Psoas muscle (tissue), 8 donors: ENCODE results near the gene GRID1. TPM values are rescaled to one million over a fixed set of nuclear protein-coding genes. Genes with fewer than 3 reads are reported as not detected.

ENCODE experiments used
- ATAC-seq, 4 donors: fragments of 200-7000 bp; cut with Tn5 transposase; one replicate each; pipeline ENCODE4 v1.9.1; 2020; ENCODE audit warnings: moderate library complexity in 3 of 4, mild to moderate bottlenecking in 2 of 4
- DNase-seq, 2 donors: peaks; one replicate each; pipeline ENCODE4 v3.0.0-alpha.2; 2020
- H3K27ac ChIP-seq: fragments of 200-600 bp; one replicate; pipeline ENCODE4 v1.8.0; 2022
- H3K27me3 ChIP-seq, 3 donors: fragments of 200-600 bp in 1 of 3; one replicate each; pipeline versions ENCODE4 v1.6.1 to v1.8.0; 2013 to 2022; ENCODE audit warnings: low read length in 2 of 3, mild to moderate bottlenecking in 2 of 3, moderate library complexity in 1 of 3; ENCODE audit not compliant: insufficient read depth in 3 of 3
- H3K36me3 ChIP-seq, 2 donors: fragments of 200-600 bp in 1 of 2; one replicate each; pipeline versions ENCODE4 v1.6.1 to v1.8.0; 2013 to 2022; ENCODE audit warnings: low read depth in 1 of 2, mild to moderate bottlenecking in 1 of 2, moderate library complexity in 1 of 2; ENCODE audit not compliant: insufficient read depth in 1 of 2
- H3K4me1 ChIP-seq: fragments of 200-600 bp; one replicate; pipeline ENCODE4 v1.8.0; 2022
- H3K4me3 ChIP-seq: fragments of 200-600 bp; one replicate; pipeline ENCODE4 v1.8.0; 2022; ENCODE audit warnings: mild to moderate bottlenecking
- H3K9me3 ChIP-seq: fragments of 200-600 bp; one replicate; pipeline ENCODE4 v1.8.0; 2022
- CTCF ChIP-seq: fragments of 200-600 bp; IDR thresholded peaks from one replicate; pipeline ENCODE4 v1.8.0; 2022; ENCODE audit warnings: antibody characterized with exemption
- WGBS, 3 donors: extraction: QIAGEN DNeasy Blood & Tissue Kit; methylation state at CpG; one replicate each; pipeline versions ENCODE4 v1.1.6 to v1.1.7; 2013; 5-methylcytosine and 5-hydroxymethylcytosine counted together
- intact Hi-C, 2 donors: fragments of 100-400 bp; cut with DNase I; formaldehyde crosslinking; loops; one replicate each; pipeline versions ENCODE4 v1.11.0 to v1.14.2; 2022
- polyA plus RNA-seq, 3 donors: library from polyadenylated mRNA; stranded (reverse); fragments of 200-250 nt; gene quantifications; one replicate each; pipeline ENCODE4 v1.2.3, GENCODE V29; 2013
- total RNA-seq, 4 donors: library from RNA; stranded (reverse); fragmentation: NEBNext Ultra II Directional in 2 of 4; extraction: Animal tissue kit (Norgen Biotek cat#: 25700) in 2 of 4; gene quantifications; one replicate each; pipeline versions ENCODE4 v1.2.1 to v1.2.4, GENCODE V29; 2021 to 2023
- donor health status: healthy with polysubstance abuse.
- donor health status: DM: no; HTN: no; CAD: no; lungs with moderate emphysema.
- donor health status: Bipolar disorder and iron deficiency.
- donor health status: healthy.
- donor health status: DM: yes; HTN: yes; CAD: no.
- donor health status: DM: no; HTN: no; CAD: no.
- donor health status: DM: no; HTN: no; CAD: no.
- donor health status: DM: yes; HTN: yes; CAD: no.

GRID1 gene
- total and polyA plus RNA-seq, 7 donors, result 0.17 to 0.56 (median 0.24) TPM

GRCh38 chr10:86263209-86263608, 103.4 kb downstream of the GRID1 start:
- ATAC-seq (no peak), DNase-seq (no peak)
- peak overlapping the region; percentile 25 for H3K4me3 ChIP-seq
- H3K4me1 ChIP-seq, result peaks cover 5% of the 10 kb centered on the region
- intact Hi-C loops, result no loop called here
- whole genome bisulfite sequencing, 3 donors, result 30 to 43% (median 34%) methylated on average over 27 of the region's 27 CpGs
- no peaks in the 10 kb centered on the region for H3K36me3 ChIP-seq
- H3K27ac ChIP-seq, result no peak overlapping the region
- H3K27me3 ChIP-seq, result peaks cover 0 to 28% (median 4%) of the 10 kb centered on the region in 3 donors
- no peak for TF ChIP-seq CTCF
- H3K9me3 ChIP-seq, result no peaks in the 10 kb centered on the region

- DNase-seq (no peak), ATAC-seq (no peak)
- Histone ChIP-seq H3K4me1 (peaks cover 5% of the 10 kb centered on the region), H3K27me3 (peaks cover 0 to 27% (median 4%) of the 10 kb centered on the region in 3 donors), H3K9me3 (no peaks in the 10 kb centered on the region), H3K36me3 (no peaks in the 10 kb centered on the region), H3K4me3 (peak overlapping the region; percentile 25), H3K27ac (no peak overlapping the region)
- no peak for TF ChIP-seq CTCF
- WGBS, 3 donors, result 10 to 17% (median 11%) methylated on average over 29 of the region's 29 CpGs
- intact Hi-C loops, result no loop called here
Observed at GRCh38 chr10:86262688-86263181, 103.9 kb downstream of the GRID1 start.

GRCh38 chr10:86261941-86262687, 104.5 kb downstream of the GRID1 start:
- Histone ChIP-seq H3K27ac (no peak overlapping the region), H3K36me3 (no peaks in the 10 kb centered on the region), H3K27me3 (peaks cover 0 to 27% (median 4%) of the 10 kb centered on the region in 3 donors), H3K4me1 (peaks cover 5% of the 10 kb centered on the region), H3K9me3 (no peaks in the 10 kb centered on the region), H3K4me3 (peak overlapping the region; percentile 25)
- intact Hi-C loops, result no loop called here
- ATAC-seq (peak in 1 of 4 donors; percentile 25), DNase-seq (no peak)
- no peak for TF ChIP-seq CTCF
- 54 to 56% (median 55%) methylated on average over 14 of the region's 14 CpGs for WGBS, 3 donors

- WGBS, 3 donors, result 86 to 88% (median 86%) methylated on average over 5 of the region's 5 CpGs
- Histone ChIP-seq H3K4me3 (no peak overlapping the region), H3K27ac (no peak overlapping the region), H3K9me3 (no peaks in the 10 kb centered on the region), H3K4me1 (peaks cover 5% of the 10 kb centered on the region), H3K36me3 (no peaks in the 10 kb centered on the region), H3K27me3 (peaks cover 0 to 25% (median 4%) of the 10 kb centered on the region in 3 donors)
- TF ChIP-seq CTCF, result no peak
- DNase-seq, result no peak
- intact Hi-C loops, result no loop called here
- ATAC-seq, result no peak
Observed at GRCh38 chr10:86261470-86261869, 105.1 kb downstream of the GRID1 start.
